ENCODE measurements around the gene PEPD. TPM values are rescaled to one million over a fixed set of nuclear protein-coding genes. Genes with fewer than 3 reads are reported as not detected.

The PEPD gene
- polyA plus RNA-seq, 3 donors = 61.5 to 218 (median 171) TPM

- Mint-ChIP-seq H3K4me1 (no peaks in the 10 kb centered on the region), H3K9me3 (no peaks in the 10 kb centered on the region), H3K4me3 (no peak overlapping the region), H3K27ac (no peak overlapping the region), H3K36me3 (peaks cover 5 to 6% of the 10 kb centered on the region in 2 donors), H3K27me3 (ENCODE audit: low read depth in 3 of 3) (no peaks in the 10 kb centered on the region)
- Histone ChIP-seq H3K27me3 (ENCODE audit: control insufficient read depth in 2 of 2, insufficient read depth in 2 of 2, low read length in 2 of 2) (no peaks in the 10 kb centered on the region), H3K4me2 (replicated peaks; ENCODE audit: extremely low read depth, low read length, poor library complexity, severe bottlenecking) (no peak overlapping the region), H3K4me1 (ENCODE audit: control insufficient read depth in 1 of 2, insufficient read depth in 2 of 2, low read length in 2 of 2) (no peaks in the 10 kb centered on the region), H3K9me3 (replicated peaks in 1 of 2; ENCODE audit: control insufficient read depth in 1 of 2, insufficient read depth in 1 of 2, low read length in 2 of 2) (no peaks in the 10 kb centered on the region), H3K27ac (ENCODE audit: low read depth in 1 of 2, low read length in 2 of 2) (no peak overlapping the region), H2AFZ (ENCODE audit: insufficient read depth, low read depth, low read length, poor library complexity, severe bottlenecking) (no peak overlapping the region), H4K20me1 (ENCODE audit: insufficient read depth, low read length) (no peaks in the 10 kb centered on the region), H3K79me2 (ENCODE audit: insufficient read depth, low read length) (no peaks in the 10 kb centered on the region), H3K36me3 (replicated peaks in 1 of 2; ENCODE audit: control insufficient read depth in 1 of 2, insufficient read depth in 2 of 2, low read length in 2 of 2) (no peaks in the 10 kb centered on the region), H3K9ac (ENCODE audit: insufficient read depth, low read length, poor library complexity, severe bottlenecking) (no peak overlapping the region), H3K4me3 (replicated peaks in 1 of 3; ENCODE audit: low read depth in 2 of 3, low read length in 3 of 3) (no peak overlapping the region)
- DNase-seq = no peak
- intact Hi-C loops (cut with micrococcal nuclease) = no loop called here
- 96% methylated on average over 10 of the region's 32 CpGs for WGBS (ENCODE audit: insufficient coverage)
- TF ChIP-seq CTCF (IDR thresholded peaks at IDR 0.05) = no peak
These were observed 77.7 kb downstream of the PEPD start for GRCh38 chr19:33443638-33444561.

GRCh38 chr19:33442706-33443105 is 78.9 kb downstream of the PEPD start:
- no peak for TF ChIP-seq CTCF (IDR thresholded peaks at IDR 0.05)
- H3K4me1 Mint-ChIP-seq = no peaks in the 10 kb centered on the region

More at GRCh38 chr19:33442706-33443105, 78.9 kb downstream of the PEPD start:
- Mint-ChIP-seq H3K27me3 (ENCODE audit: low read depth in 3 of 3) (peaks cover 0 to under 1% (median 0%) of the 10 kb centered on the region in 3 donors), H3K4me3 (no peak overlapping the region), H3K9me3 (no peaks in the 10 kb centered on the region), H3K27ac (no peak overlapping the region), H3K36me3 (peaks cover 5 to 6% of the 10 kb centered on the region in 2 donors)
- Histone ChIP-seq H3K4me1 (ENCODE audit: control insufficient read depth in 1 of 2, insufficient read depth in 2 of 2, low read length in 2 of 2) (no peaks in the 10 kb centered on the region), H3K9ac (ENCODE audit: insufficient read depth, low read length, poor library complexity, severe bottlenecking) (no peak overlapping the region), H3K9me3 (replicated peaks in 1 of 2; ENCODE audit: control insufficient read depth in 1 of 2, insufficient read depth in 1 of 2, low read length in 2 of 2) (no peaks in the 10 kb centered on the region), H3K36me3 (replicated peaks in 1 of 2; ENCODE audit: control insufficient read depth in 1 of 2, insufficient read depth in 2 of 2, low read length in 2 of 2) (no peaks in the 10 kb centered on the region), H3K79me2 (ENCODE audit: insufficient read depth, low read length) (no peaks in the 10 kb centered on the region), H3K4me3 (replicated peaks in 1 of 3; ENCODE audit: low read depth in 2 of 3, low read length in 3 of 3) (no peak overlapping the region), H3K27ac (ENCODE audit: low read depth in 1 of 2, low read length in 2 of 2) (no peak overlapping the region), H3K27me3 (ENCODE audit: control insufficient read depth in 2 of 2, insufficient read depth in 2 of 2, low read length in 2 of 2) (no peaks in the 10 kb centered on the region), H2AFZ (ENCODE audit: insufficient read depth, low read depth, low read length, poor library complexity, severe bottlenecking) (no peak overlapping the region), H4K20me1 (ENCODE audit: insufficient read depth, low read length) (no peaks in the 10 kb centered on the region), H3K4me2 (replicated peaks; ENCODE audit: extremely low read depth, low read length, poor library complexity, severe bottlenecking) (no peak overlapping the region)
- intact Hi-C loops (cut with micrococcal nuclease) = no loop called here
- DNase-seq = no peak
- WGBS (ENCODE audit: insufficient coverage) = 96% methylated on average over 8 of the region's 9 CpGs
